Hepatocyte (in vitro differentiated cells): ENCODE measurements around the gene GLI1. TPM values are rescaled to one million over a fixed set of nuclear protein-coding genes. Genes with fewer than 3 reads are reported as not detected.

Experiments used
- DNase-seq: peaks from one replicate; pipeline ENCODE4 v3.0.0-alpha.2; 2016; ENCODE audit warnings: low spot score
- H2AFZ ChIP-seq: fragments of 200-600 bp; sonication (generic); 2 replicates; pipeline ENCODE4 v1.6.0; 2016; ENCODE audit warnings: antibody characterized with exemption, mild to moderate bottlenecking
- H3K27ac ChIP-seq: fragments of 200-600 bp; sonication (generic); 2 replicates; pipeline ENCODE4 v1.5.1; 2016; ENCODE audit warnings: mild to moderate bottlenecking
- H3K27me3 ChIP-seq: fragments of 200-600 bp; sonication (generic); 2 replicates; pipeline ENCODE4 v1.6.1; 2016
- H3K36me3 ChIP-seq: fragments of 200-600 bp; sonication (generic); replicated peaks from 2 replicates; pipeline ENCODE4 v1.5.1; 2016; ENCODE audit warnings: low read depth; ENCODE audit not compliant: insufficient read depth
- H3K4me1 ChIP-seq: fragments of 200-600 bp; sonication (generic); 2 replicates; pipeline ENCODE4 v1.5.1; 2016; ENCODE audit warnings: mild to moderate bottlenecking, moderate library complexity; ENCODE audit not compliant: insufficient read depth
- H3K4me2 ChIP-seq: fragments of 200-600 bp; sonication (generic); 2 replicates; pipeline ENCODE4 v1.6.0; 2016
- H3K4me3 ChIP-seq: fragments of 200-600 bp; sonication (generic); 2 replicates; pipeline ENCODE4 v1.5.1; 2016; ENCODE audit warnings: mild to moderate bottlenecking
- H3K79me2 ChIP-seq: fragments of 200-600 bp; sonication (generic); 2 replicates; pipeline ENCODE4 v1.6.0; 2017; ENCODE audit warnings: mild to moderate bottlenecking
- H3K9me2 ChIP-seq: fragments of 200-600 bp; sonication (generic); replicated peaks from 2 replicates; pipeline ENCODE4 v1.6.0; 2017; ENCODE audit warnings: mild to moderate bottlenecking; ENCODE audit not compliant: insufficient read depth
- H3K9me3 ChIP-seq: fragments of 200-600 bp; sonication (generic); 2 replicates; pipeline ENCODE4 v1.5.1; 2016; ENCODE audit warnings: low read depth, mild to moderate bottlenecking
- H4K20me1 ChIP-seq: fragments of 200-600 bp; sonication (generic); 2 replicates; pipeline ENCODE4 v1.6.0; 2016; ENCODE audit warnings: mild to moderate bottlenecking; ENCODE audit not compliant: insufficient read depth, poor library complexity, severe bottlenecking
- CTCF ChIP-seq: fragments of 200-600 bp; sonication (generic); IDR thresholded peaks from 2 replicates; pipeline ENCODE4 v1.5.1; 2016; ENCODE audit warnings: antibody characterized with exemption, mild to moderate bottlenecking; ENCODE audit not compliant: poor library complexity
- EZH2phosphoT487 ChIP-seq: fragments of 200-600 bp; sonication (generic); IDR thresholded peaks from one replicate; pipeline ENCODE4 v1.6.1; 2018; ENCODE audit warnings: antibody characterized with exemption, mild to moderate bottlenecking, low read depth, moderate library complexity; ENCODE audit not compliant: unreplicated experiment, severe bottlenecking
- WGBS: methylation state at CpG from one replicate; pipeline ENCODE4 v1.1.6; 2016; ENCODE audit warnings: low lambda C conversion rate; ENCODE audit errors: missing lambda C conversion rate; 5-methylcytosine and 5-hydroxymethylcytosine counted together
- microRNA counts: library from miRNA; unstranded; fragments of <30 nt; microRNA quantifications from one replicate; lab custom pipeline; 2017
- microRNA-seq: library from miRNA; unstranded; fragments of <30 nt; microRNA quantifications from one replicate; pipeline ENCODE4, GENCODE V29; 2017
- polyA plus RNA-seq: library from polyadenylated mRNA; unstranded; fragments of >200 nt; fragmentation: Nextera tagmentation; extraction: Ambion mirVana; gene quantifications from 2 replicates; pipeline ENCODE4 v1.2.1, GENCODE V29; 2016
- small RNA-seq: library from RNA; depleted of rRNA; stranded (forward); fragments of <200 nt; gene quantifications from one replicate; pipeline ENCODE3, GENCODE V24; 2014
- total RNA-seq: library from RNA; depleted of rRNA; stranded (reverse); fragments of >200 nt; gene quantifications from 2 replicates; pipeline ENCODE4 v1.2.3, GENCODE V29; 2014

Gene GLI1
- total and polyA plus RNA-seq, 2 experiments from 2014 or later, result 6.0 to 7.6 TPM

- H4K20me1 ChIP-seq, result peaks cover 62% of the 10 kb centered on the region
Measured at GRCh38 chr12:57521525-57522010, 62.0 kb downstream of the GLI1 start.

More at GRCh38 chr12:57521525-57522010, 62.0 kb downstream of the GLI1 start:
- peak overlapping the region; percentile 15 for H2AFZ ChIP-seq
- H3K27ac ChIP-seq, result peak overlapping the region; percentile 99
- H3K9me3 ChIP-seq, result no peaks in the 10 kb centered on the region
- peaks cover 29% of the 10 kb centered on the region for H3K4me1 ChIP-seq
- no peak overlapping the region for H3K4me3 ChIP-seq
- H3K27me3 ChIP-seq, result no peaks in the 10 kb centered on the region
- WGBS, result 26% methylated on average over 17 of the region's 17 CpGs
- no peaks in the 10 kb centered on the region for H3K36me3 ChIP-seq
- H3K9me2 ChIP-seq, result no peaks in the 10 kb centered on the region
- no peak for TF ChIP-seq EZH2phosphoT487
- TF ChIP-seq CTCF, result peak; percentile 17
- H3K4me2 ChIP-seq, result peak overlapping the region; percentile 77
- DNase-seq, result peak; percentile 85
- peaks cover 64% of the 10 kb centered on the region for H3K79me2 ChIP-seq

MicroRNAs encoded within 50 kb of the gene (microRNA counts, 767-probe panel; counts per million panel counts)
- microRNA hsa-miR-616-3p (lab: Ali Mortazavi, UCI), result not detected

Small RNA genes within 50 kb of the gene (microRNA-seq; reads per million reads assigned to microRNA genes)
- gene MIR616 (not detected), gene MIR6758 (1.8 reads per million)

Small RNA genes within 50 kb of the gene (small RNA-seq; reads per million reads assigned to genes)
- gene MIR616 (not detected), gene RNU6-879P (not detected)

Other genes with a start within 250 kb of the GLI1 start
- 0.52 and 1.1 TPM in 2 replicates for gene NXPH4, start 243.0 kb upstream of the GLI1 start, total RNA-seq
- 2.7 and 3.3 TPM in 2 replicates for gene NXPH4, start 243.0 kb upstream of the GLI1 start, polyA plus RNA-seq
- 168 and 193 TPM in 2 replicates for gene SHMT2, start 230.1 kb upstream of the GLI1 start, total RNA-seq
- gene SHMT2, start 230.1 kb upstream of the GLI1 start, polyA plus RNA-seq, result 85.3 and 126 TPM in 2 replicates
- gene STAC3, start 208.6 kb upstream of the GLI1 start, total RNA-seq, result 0.23 and 1.1 TPM in 2 replicates
- gene STAC3, start 208.6 kb upstream of the GLI1 start, polyA plus RNA-seq, result 0.49 and 0.83 TPM in 2 replicates
- gene R3HDM2, start 28.7 kb upstream of the GLI1 start, total RNA-seq, result 22.8 and 28.7 TPM in 2 replicates
- 13.4 and 17.1 TPM in 2 replicates for gene R3HDM2, start 28.7 kb upstream of the GLI1 start, polyA plus RNA-seq
- 1.3 and 1.8 TPM in 2 replicates for gene INHBC, start 25.0 kb upstream of the GLI1 start, total RNA-seq
- 1.5 and 3.4 TPM in 2 replicates for gene INHBC, start 25.0 kb upstream of the GLI1 start, polyA plus RNA-seq
- 44.2 and 45.9 TPM in 2 replicates for gene INHBE, start 4.5 kb upstream of the GLI1 start, total RNA-seq
- gene INHBE, start 4.5 kb upstream of the GLI1 start, polyA plus RNA-seq, result 6.1 and 15.1 TPM in 2 replicates
- 0.44 and 2.0 TPM in 2 replicates for gene ARHGAP9, start 20.1 kb downstream of the GLI1 start, total RNA-seq
- 2.2 and 3.6 TPM in 2 replicates for gene ARHGAP9, start 20.1 kb downstream of the GLI1 start, polyA plus RNA-seq
- 117 and 124 TPM in 2 replicates for gene MARS1, start 28.3 kb downstream of the GLI1 start, total RNA-seq
- gene MARS1, start 28.3 kb downstream of the GLI1 start, polyA plus RNA-seq, result 147 and 158 TPM in 2 replicates
- gene DDIT3, start 60.7 kb downstream of the GLI1 start, total RNA-seq, result 92.7 and 105 TPM in 2 replicates
- gene DDIT3, start 60.7 kb downstream of the GLI1 start, polyA plus RNA-seq, result 133 and 145 TPM in 2 replicates
- gene MBD6, start 63.0 kb downstream of the GLI1 start, total RNA-seq, result 6.6 and 7.0 TPM in 2 replicates
- 35.2 and 39.8 TPM in 2 replicates for gene MBD6, start 63.0 kb downstream of the GLI1 start, polyA plus RNA-seq
- 122 and 124 TPM in 2 replicates for gene DCTN2, start 87.4 kb downstream of the GLI1 start, total RNA-seq
- 110 and 112 TPM in 2 replicates for gene DCTN2, start 87.4 kb downstream of the GLI1 start, polyA plus RNA-seq
- gene KIF5A, start 90.3 kb downstream of the GLI1 start, total RNA-seq, result 0.03 and 0.16 TPM in 2 replicates
- 0.18 TPM in 2 replicates for gene KIF5A, start 90.3 kb downstream of the GLI1 start, polyA plus RNA-seq
- 30.0 and 41.6 TPM in 2 replicates for gene PIP4K2C, start 131.4 kb downstream of the GLI1 start, total RNA-seq
- 32.3 and 34.2 TPM in 2 replicates for gene PIP4K2C, start 131.4 kb downstream of the GLI1 start, polyA plus RNA-seq
- gene DTX3, start 145.0 kb downstream of the GLI1 start, total RNA-seq, result 17.7 and 19.9 TPM in 2 replicates
- gene DTX3, start 145.0 kb downstream of the GLI1 start, polyA plus RNA-seq, result 31.2 and 42.9 TPM in 2 replicates
- gene ARHGEF25, start 151.7 kb downstream of the GLI1 start, total RNA-seq, result 9.0 and 12.6 TPM in 2 replicates
- gene ARHGEF25, start 151.7 kb downstream of the GLI1 start, polyA plus RNA-seq, result 0.29 and 1.3 TPM in 2 replicates
- gene B4GALNT1, start 173.4 kb downstream of the GLI1 start, total RNA-seq, result 0.24 and 0.97 TPM in 2 replicates
- gene B4GALNT1, start 173.4 kb downstream of the GLI1 start, polyA plus RNA-seq, result 0.97 and 1.2 TPM in 2 replicates
- gene OS9, start 234.3 kb downstream of the GLI1 start, total RNA-seq, result 303 and 366 TPM in 2 replicates
- gene OS9, start 234.3 kb downstream of the GLI1 start, polyA plus RNA-seq, result 243 and 250 TPM in 2 replicates